Head of caudate nucleus (tissue), 42 donors: ENCODE measurements around the gene KLB.
"Not testable (repeated sequence)": the region's sequence is repeated elsewhere in the genome, so short reads cannot be mapped to it uniquely, and the experiment has no call there.

Source experiments
- DNase-seq, 42 donors: peaks; one replicate each; pipeline versions ENCODE4 v3.0.0 to v3.0.0-alpha.2; 2020 to 2021; ENCODE audit warnings: mixed read lengths in 7 of 42
- intact Hi-C: fragments of 100-400 bp; cut with DNase I; formaldehyde crosslinking; loops from one replicate; pipeline ENCODE4 v1.15.0; 2022

Gene KLB

DNA sequence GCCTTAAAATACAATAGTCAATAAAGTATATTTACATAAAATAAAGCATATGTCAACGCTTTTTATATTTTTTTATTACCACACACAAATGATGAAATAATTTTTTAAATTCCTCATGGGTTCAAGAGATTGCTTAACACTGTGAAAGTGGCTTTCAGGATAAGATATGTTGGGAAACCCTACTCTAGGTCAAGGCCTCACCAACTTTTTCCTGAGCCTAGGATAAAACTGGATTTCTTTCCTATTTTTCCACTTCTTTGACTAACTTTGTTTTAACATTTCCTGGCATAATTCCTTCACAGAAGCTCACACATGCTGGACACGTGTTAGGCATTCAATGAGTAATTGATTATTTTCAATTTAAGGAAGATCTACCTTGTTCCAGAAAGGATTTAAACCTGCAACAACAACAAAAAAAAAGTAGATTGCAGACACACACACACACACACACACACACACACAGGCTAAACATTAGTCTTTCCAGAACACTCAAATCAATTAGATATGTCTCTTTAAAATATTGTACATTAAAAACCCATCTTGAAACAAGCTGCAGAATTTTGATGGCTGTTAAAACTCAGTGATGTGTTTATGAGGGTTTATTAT, 9.1 kb downstream of the KLB start:
- intact Hi-C loops: no loop called here
- no peak for DNase-seq

DNA sequence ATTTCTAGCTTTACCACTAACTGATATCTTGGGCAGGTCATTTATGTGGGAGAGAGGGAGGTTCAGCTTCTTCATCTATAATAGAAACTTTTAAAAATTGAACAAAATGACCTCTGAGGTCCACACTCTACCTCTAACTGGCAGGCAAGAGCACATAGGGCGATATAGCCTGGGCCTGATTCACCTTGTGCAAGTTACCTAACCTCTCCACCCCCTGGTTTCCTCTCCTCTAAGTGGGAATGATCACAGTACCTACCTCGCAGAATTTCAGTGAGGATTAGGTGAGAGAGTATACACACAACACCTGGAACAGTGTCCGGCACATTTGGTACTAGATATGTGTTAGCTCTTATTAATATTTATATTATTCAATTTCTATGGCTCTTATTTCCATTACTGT, 15.5 kb downstream of the KLB start:
- peak in 1 of 42 donors; percentile 10 for DNase-seq
- intact Hi-C loops: no loop called here

DNA sequence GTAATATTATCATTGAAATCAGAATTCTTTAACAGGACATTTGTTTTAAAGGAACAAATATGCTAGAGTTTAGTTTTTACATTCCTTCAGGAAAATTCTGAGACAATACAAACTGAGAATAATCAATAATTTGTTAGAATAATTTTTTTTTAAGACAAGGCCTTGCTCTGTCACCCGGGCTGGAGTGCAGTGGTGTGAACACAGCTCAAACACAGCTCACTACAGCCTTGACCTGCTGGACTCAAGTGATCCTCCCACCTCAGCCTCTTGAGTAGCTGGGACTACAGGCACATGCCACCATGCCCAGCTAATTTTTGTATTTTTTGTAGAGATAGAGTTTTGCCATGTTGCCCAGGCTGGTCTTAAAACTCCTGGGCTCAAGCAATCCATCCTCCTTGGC, 18.6 kb downstream of the KLB start:
- peak in 1 of 42 donors; percentile 5 for DNase-seq
- intact Hi-C loops: not testable (repeated sequence)

DNA sequence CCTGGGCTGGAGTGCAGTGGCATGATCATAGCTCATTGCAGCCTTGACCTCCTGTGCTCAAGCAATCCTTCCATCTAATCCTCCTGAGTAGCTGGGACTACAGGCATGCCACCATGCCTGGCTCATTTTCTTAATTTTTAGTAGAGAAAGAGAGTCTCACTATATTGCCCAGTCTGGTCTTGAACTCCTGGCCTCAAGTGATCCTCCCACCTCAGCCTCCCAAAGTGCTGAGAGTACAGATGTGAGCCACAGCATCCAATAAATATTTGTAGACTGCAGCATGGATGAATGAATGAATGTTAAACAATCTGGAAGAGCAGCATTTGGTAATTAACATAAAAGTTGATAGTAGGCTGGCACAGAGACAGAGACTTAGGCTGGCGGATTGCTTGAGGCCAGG, 20.0 kb downstream of the KLB start:
- intact Hi-C loops: no loop called here
- peak in 1 of 42 donors; percentile 2 for DNase-seq

DNA sequence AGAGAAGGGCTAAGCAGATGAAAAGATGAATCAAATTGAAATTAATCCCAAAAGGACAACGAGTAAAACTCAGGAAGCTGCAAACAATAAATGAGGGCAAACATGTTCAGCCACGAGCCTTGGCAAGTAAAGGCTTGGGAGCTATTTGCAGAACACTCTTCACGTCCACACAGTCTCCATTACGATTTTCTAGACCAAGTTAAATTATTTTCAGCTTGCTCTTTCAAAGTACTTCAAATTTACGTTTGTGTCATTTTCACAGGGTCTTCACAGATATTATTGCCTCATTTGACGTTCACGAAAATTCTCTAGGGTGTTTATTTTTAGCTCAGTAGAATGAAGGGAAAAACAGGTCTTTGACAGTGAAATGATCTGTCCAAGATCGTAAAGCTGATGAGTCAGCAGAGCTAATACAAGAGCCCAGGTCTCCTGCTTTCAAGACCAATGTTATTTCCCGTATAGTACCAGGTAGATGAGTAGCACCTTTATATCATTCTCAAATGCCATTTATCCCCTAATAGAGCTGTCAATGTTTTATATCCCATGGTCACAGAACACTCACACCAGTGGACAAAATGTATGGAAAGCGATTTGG, 20.9 kb downstream of the KLB start:
- intact Hi-C loops: no loop called here
- DNase-seq: peak in 1 of 42 donors; percentile 15

DNA sequence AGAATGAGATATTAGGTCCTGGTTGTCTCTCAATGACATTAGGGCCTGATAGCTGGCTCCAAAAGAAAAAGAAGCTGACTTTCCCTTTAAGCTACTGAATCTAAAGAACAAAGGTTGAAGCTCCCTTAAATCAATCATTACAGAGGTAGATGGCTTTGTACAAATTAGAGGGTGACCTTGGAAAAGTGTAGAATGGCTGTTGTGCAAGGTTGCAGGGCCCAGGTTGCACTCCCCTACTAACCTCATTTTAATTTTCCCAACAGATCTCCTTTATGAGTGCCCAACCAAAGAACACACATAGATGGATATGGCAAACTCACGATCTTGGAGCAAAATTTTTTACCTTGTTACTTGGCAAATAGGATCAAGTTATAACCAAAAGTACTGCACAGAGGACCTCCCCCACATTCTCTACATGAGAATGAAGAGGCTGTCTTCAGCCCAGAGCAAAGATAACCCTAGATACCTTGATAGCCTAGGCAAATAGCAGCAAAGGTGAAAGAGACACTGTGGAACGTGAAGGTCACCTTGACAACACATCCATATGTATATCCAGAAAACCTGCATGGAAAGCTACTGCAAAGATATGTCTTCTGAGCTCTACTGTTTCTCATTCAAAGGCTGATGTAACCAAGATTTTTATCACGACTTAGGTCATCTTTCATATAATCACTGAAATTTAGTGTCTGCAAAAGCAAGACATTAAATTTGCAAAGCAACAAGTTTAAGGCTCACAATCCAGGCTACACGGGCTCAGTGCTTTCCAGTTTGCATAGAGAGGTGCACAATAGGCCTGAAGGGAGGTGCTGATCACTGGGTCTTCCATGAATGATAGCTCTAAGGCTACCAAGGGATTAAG, 23.0 kb downstream of the KLB start:
- DNase-seq: peak in 1 of 42 donors; percentile 0
- intact Hi-C loops: no loop called here

DNA sequence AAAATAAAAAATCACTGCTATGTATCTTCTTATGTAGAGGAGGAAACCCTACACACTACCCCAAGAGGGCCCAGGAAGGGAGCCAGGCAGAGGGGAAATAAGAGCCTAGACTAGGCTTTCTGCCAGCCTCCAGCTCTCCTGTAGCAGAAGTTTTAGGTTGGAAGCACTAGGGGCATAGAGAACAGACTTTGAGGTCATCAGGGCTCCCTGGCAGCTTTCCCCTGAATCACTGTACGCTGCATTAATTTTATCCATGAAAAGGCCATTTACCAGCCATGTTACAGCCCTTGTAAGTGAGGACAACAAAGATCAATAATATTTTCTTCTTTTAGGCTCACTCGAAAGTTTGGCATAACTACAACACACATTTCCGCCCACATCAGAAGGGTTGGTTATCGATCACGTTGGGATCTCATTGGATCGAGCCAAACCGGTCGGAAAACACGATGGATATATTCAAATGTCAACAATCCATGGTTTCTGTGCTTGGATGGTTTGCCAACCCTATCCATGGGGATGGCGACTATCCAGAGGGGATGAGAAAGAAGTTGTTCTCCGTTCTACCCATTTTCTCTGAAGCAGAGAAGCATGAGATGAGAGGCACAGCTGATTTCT, 27.3 kb downstream of the KLB start:
- no peak for DNase-seq
- intact Hi-C loops: no loop called here

DNA sequence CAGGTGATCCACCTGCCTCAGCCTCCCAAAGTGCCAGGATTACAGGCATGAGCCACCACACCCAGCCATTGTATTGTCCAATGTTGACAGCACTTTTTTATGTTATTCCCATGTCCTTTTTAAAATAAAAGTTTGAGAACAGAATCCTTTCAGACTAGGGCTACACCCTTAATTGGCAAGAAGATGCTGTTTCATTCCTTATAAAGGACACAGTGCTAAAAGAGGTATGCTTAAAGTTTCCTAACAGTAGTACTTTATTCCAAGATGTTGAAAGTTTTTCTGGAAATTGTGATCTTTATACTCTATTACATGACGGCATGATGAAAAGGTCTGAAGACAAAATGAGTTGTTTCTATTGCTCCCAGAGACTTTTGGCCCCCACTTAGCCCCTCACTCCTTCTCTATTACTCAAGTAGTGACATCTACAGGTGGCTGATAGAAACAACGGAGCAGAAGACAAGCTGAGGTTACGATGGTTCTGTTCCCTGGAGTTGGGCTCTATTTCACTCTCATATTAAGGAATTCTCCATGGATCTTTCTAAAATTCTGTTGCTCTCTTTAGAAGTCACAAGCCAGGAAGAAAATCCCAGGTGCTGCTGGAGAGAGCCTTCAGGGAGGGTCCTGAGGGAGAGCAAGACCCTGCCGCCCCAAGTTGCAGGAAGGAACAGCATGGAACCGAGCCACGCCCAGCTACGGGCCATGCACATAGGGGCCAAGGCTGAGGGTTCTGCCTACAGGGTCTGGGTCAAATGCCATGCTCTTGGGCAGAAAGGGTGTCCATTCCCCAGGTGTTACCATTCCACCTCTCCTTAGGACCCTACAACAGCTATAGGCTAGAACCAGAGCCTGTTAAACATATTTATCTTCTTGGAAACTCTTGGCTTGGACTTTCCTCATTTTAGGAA, 29.2 kb downstream of the KLB start:
- intact Hi-C loops: no loop called here
- DNase-seq: no peak

DNA sequence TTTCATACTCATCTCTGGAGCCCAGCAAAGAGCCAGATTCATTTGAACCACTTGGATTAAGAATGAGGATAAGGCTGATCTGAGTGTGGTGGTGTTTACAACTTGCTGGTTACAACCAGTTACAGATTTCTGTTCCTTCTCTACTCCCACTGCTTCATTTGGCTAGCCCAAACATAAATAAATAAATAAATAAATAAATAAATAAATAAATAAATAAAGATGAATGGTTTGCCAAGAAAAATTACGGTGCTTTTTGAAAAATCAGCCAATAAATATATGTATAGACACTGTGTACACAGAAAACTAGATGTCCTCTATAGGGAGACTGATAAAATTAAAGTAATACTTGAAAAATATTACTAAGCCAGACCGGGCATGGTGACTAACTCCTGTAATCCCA, 34.9 kb downstream of the KLB start:
- intact Hi-C loops: no loop called here
- no peak for DNase-seq

DNA sequence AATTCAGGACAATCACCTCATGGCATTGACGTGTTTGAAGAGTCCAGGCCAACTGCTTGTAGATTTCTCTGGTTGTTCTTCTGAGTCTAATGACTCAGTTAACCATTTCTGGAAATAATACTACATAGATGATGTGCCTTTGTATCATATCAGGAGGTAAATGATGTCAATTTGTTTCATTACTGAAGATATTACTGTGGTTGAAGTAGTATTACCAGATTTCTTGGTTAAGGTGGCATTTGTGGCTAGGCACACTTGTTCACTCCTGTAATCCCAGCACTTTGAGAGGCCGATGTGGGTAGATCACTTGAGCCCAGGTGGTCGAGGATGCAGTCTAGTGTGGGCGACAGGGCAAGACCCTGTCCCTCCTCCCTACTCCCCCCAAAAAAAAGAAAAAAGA, 36.3 kb downstream of the KLB start:
- intact Hi-C loops: no loop called here
- no peak for DNase-seq

DNA sequence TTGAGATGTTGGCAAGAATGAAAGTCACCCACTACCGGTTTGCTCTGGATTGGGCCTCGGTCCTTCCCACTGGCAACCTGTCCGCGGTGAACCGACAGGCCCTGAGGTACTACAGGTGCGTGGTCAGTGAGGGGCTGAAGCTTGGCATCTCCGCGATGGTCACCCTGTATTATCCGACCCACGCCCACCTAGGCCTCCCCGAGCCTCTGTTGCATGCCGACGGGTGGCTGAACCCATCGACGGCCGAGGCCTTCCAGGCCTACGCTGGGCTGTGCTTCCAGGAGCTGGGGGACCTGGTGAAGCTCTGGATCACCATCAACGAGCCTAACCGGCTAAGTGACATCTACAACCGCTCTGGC, 39.7 kb downstream of the KLB start:
- intact Hi-C loops: no loop called here
- peak in 2 of 42 donors; percentile 8 to 32 for DNase-seq

DNA sequence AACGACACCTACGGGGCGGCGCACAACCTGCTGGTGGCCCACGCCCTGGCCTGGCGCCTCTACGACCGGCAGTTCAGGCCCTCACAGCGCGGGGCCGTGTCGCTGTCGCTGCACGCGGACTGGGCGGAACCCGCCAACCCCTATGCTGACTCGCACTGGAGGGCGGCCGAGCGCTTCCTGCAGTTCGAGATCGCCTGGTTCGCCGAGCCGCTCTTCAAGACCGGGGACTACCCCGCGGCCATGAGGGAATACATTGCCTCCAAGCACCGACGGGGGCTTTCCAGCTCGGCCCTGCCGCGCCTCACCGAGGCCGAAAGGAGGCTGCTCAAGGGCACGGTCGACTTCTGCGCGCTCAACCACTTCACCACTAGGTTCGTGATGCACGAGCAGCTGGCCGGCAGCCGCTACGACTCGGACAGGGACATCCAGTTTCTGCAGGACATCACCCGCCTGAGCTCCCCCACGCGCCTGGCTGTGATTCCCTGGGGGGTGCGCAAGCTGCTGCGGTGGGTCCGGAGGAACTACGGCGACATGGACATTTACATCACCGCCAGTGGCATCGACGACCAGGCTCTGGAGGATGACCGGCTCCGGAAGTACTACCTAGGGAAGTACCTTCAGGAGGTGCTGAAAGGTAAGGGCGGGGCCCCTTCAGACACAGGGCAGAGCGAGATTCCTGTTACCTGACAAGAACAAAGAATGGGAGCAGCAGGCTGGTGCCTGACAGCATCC, 40.3 kb downstream of the KLB start:
- DNase-seq: peak in 34 of 42 donors; percentile 6 to 56 (median 24)
- intact Hi-C loops: no loop called here

DNA sequence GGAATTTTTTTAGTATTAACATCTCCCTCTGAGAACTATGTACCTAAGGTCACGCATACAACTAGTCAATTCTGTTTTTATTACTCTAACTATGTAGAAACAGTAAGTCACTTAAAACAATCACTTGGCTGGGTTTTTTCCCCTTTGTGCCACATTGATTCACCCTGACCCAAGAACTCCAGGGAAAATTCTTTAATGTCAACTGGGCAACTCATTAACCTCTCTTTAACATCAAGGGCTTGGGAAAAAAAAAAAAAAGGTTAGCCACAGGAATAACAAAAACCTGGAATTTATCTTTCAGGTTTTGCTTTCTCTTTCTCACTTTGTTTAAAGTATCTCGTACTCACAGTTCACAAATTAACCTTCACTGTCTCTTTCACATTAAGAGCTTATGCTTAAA, 43.9 kb downstream of the KLB start:
- intact Hi-C loops: loop anchor here (10.0 kb wide), 2 partner anchors 86 to 546 kb away; partner anchors contain the start of gene RFC1
- no peak for DNase-seq

DNA sequence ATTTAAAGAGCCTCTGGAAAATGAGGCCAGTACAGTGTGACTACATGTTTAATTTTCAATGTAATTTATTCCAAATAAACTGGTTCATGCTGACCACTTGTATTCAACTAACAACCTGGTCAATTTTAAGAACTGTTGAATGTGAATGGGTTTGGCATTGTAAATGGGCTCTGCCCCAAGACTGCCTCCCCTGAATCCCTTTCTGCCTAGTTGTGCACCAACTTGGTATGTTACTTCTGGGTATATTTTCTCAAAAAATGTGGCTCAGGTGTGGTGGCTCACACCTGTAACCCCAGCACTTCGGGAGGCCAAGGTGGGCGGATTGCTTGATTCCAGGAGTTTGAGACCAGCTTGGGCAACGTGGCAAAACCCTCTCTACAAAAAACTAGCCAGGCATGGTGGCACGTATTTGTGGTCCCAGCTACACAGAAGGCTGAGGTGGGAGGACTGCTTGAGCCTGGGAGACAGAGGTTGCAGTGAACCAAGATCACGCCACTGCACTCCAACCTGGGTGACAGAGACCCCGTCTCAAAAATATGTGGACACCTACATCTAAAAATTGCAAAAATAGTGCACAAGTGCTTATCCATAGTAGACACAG, 44.8 kb downstream of the KLB start:
- DNase-seq: no peak
- intact Hi-C loops: loop anchor here (10.0 kb wide), 2 partner anchors 87 to 547 kb away; partner anchors contain the start of gene RFC1

DNA sequence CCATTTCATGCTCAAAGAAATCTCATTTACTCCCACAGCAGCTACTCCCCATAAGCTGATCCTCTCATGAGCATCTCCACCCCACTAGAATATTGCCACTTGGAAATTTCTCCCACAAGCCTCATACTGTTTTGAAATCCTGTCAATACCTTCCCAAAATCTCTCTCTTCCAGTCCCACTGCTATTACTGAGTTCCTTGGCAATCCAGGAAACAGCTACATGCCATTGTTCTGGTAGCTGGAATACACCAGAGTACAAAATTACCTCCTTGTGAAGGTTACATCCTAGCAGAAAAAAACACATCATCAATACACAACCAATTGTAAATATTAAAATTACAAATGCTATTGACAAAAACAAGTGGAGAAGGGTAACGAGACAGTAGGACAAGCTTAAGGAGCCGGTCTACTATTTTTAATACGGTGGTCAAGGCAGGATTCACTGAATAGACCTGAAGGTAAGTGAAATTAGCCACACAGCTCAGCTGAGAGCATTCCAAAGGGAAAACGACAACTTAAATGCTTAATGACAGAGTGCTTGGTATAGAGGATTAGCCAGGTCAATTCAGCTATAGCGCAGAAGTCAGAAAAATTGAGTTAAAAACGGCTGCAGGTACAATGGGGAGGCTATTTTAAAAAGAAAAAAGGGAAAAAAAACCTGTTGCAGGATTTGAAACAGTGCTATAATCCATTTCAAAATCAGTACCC, 45.6 kb downstream of the KLB start:
- no peak for DNase-seq
- intact Hi-C loops: loop anchor here (10.0 kb wide), 2 partner anchors 88 to 548 kb away; partner anchors contain the start of gene RFC1

DNA sequence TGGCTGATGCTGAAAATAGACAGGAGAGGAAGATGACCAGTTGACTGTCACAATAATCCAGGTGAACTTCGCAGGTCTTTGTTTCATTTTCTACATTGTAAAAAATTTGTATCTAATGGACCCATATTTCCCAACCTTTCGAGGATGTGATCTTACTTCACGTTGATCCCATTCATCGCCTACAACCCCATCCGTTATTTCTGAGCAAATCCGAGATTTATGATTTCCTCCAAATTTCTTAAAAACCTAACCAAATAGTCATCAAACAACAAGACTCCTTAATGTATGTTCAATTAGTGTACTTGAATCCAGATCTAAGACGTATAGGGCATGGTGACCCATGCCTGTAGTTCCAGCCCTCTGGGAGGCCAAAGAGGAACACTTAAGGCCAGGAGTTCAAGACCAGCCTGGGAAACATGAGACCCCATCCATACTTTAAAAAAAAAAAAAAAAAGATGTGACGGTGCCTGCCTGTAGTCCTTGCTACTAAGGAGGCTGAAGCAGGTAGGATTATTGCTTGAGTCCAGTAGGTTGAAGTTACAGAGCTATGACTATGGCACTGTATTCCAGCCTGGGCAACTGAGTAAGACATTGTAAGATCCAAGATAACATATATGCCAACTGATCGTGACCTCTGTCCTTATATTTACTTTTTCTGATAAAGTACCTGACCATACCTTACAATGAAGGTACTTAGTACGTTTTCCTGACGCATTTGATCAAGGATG, 46.3 kb downstream of the KLB start:
- intact Hi-C loops: loop anchor here (10.0 kb wide), 2 partner anchors 88 to 548 kb away; partner anchors contain the start of gene RFC1
- DNase-seq: no peak
